ENCODE measurements around the gene ADAM10.
"Not testable (repeated sequence)": the region's sequence is repeated elsewhere in the genome, so short reads cannot be mapped to it uniquely, and the experiment has no call there.

The ADAM10 gene

DNA sequence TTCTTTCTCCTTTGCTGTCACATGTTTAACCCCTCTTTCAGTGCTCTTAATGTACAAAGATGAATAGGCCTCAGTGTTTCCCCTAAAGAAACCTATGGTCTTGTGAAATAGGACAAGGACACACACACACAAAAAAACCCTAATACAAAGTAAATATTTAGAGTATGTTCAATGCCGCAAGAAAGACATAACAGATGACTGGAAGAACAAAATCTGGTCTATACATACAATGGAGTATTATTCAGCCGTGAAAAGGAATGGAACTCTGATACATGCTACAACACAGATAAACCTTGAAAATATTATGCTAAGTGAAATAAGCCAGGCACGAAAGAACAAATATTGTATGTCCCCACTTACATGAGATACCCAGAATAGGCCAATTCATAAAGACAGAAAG is 123.1 kb downstream of the ADAM10 start:
- H3K27me3 ChIP-seq (ENCODE audit: control insufficient read depth, insufficient read depth, low read length), result no peaks in the 10 kb centered on the region
- H3K4me1 ChIP-seq (ENCODE audit: control insufficient read depth, low read depth, low read length), result peaks cover 4% of the 10 kb centered on the region
- no peak overlapping the region for H3K27ac ChIP-seq (ENCODE audit: low read length)
- no peak overlapping the region for H3K9ac ChIP-seq (ENCODE audit: low read length)
- H3K4me3 ChIP-seq (ENCODE audit: low read length), result no peak overlapping the region
- no peaks in the 10 kb centered on the region for H3K9me3 ChIP-seq (ENCODE audit: control insufficient read depth, low read depth, low read length)
- H3K36me3 ChIP-seq (ENCODE audit: control insufficient read depth, low read depth, low read length), result peaks cover 27% of the 10 kb centered on the region

DNA sequence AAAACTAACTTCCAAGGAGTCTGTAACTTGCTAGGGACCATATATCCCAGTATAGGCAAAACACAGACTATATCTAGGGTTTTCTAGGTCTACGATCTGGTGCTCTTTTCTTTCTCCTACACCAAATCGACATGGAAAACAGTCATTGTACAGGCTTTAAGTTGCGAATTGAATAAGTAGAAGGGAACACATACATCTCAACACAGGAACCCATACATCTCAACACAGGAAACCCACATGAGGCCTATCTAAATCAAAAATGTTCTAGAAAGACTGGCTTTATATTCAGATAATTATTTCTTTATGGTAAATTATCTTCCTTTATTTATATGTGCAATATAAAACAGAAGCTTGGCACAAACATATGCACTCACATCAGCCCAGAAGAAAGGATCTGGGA is 126.6 kb downstream of the ADAM10 start:
- peaks cover 24% of the 10 kb centered on the region for H3K36me3 ChIP-seq (ENCODE audit: control insufficient read depth, low read depth, low read length)
- H3K27ac ChIP-seq (ENCODE audit: low read length), result no peak overlapping the region

DNA sequence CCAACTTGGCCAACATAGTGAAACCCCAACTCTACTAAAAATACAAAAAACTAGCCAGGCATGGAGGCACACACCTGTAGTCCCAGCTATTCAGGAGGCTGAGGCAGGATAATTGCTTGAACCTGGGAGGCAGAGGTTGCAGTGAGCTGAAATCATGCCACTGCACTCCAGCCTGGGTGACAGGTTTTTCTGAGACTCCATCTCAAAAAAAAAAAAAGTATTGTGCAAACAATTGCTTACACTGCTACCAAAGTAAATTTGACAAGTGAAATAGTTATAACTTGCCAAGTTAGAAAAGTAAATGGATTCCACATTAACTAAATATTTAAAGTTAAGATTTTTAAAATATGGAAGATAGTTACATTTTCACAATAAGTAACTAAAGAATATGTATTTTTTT is 129.2 kb downstream of the ADAM10 start:
- H3K27me3 ChIP-seq (ENCODE audit: control insufficient read depth, insufficient read depth, low read length); H3K9ac ChIP-seq (ENCODE audit: low read length); H3K36me3 ChIP-seq (ENCODE audit: control insufficient read depth, low read depth, low read length); H3K27ac ChIP-seq (ENCODE audit: low read length); H3K4me1 ChIP-seq (ENCODE audit: control insufficient read depth, low read depth, low read length); H3K9me3 ChIP-seq (ENCODE audit: control insufficient read depth, low read depth, low read length); H3K4me3 ChIP-seq (ENCODE audit: low read length): not testable (repeated sequence)

More for the DNA sequence above, 126.6 kb downstream of the ADAM10 start:
- Histone ChIP-seq H3K4me1 (ENCODE audit: control insufficient read depth, low read depth, low read length) (peaks cover 5% of the 10 kb centered on the region), H3K4me3 (ENCODE audit: low read length) (no peak overlapping the region), H3K27me3 (ENCODE audit: control insufficient read depth, insufficient read depth, low read length) (no peaks in the 10 kb centered on the region), H3K9me3 (ENCODE audit: control insufficient read depth, low read depth, low read length) (no peaks in the 10 kb centered on the region), H3K9ac (ENCODE audit: low read length) (no peak overlapping the region)

DNA sequence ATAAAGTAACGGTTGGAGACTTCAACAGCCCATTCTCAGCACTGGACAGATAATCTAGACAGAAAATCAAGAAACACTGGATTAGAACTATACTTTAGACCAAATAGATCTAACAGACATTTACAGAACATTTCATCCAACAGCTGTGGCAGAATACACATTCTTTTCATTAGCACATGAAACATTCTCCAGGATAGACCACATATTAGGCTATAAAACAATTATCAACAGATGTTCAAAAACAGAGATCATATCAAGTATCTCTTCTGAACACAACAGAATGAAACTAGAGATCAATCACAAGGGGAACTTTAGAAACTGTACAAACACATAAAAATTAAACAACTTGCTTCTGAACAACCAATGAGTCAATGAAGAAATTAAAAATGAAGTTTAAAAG is 133.3 kb downstream of the ADAM10 start:
- H3K27ac ChIP-seq (ENCODE audit: low read length), result no peak overlapping the region
- H3K4me1 ChIP-seq (ENCODE audit: control insufficient read depth, low read depth, low read length), result no peaks in the 10 kb centered on the region
- no peaks in the 10 kb centered on the region for H3K27me3 ChIP-seq (ENCODE audit: control insufficient read depth, insufficient read depth, low read length)
- H3K4me3 ChIP-seq (ENCODE audit: low read length), result no peak overlapping the region
- no peaks in the 10 kb centered on the region for H3K36me3 ChIP-seq (ENCODE audit: control insufficient read depth, low read depth, low read length)
- H3K9ac ChIP-seq (ENCODE audit: low read length), result no peak overlapping the region
- no peaks in the 10 kb centered on the region for H3K9me3 ChIP-seq (ENCODE audit: control insufficient read depth, low read depth, low read length)

DNA sequence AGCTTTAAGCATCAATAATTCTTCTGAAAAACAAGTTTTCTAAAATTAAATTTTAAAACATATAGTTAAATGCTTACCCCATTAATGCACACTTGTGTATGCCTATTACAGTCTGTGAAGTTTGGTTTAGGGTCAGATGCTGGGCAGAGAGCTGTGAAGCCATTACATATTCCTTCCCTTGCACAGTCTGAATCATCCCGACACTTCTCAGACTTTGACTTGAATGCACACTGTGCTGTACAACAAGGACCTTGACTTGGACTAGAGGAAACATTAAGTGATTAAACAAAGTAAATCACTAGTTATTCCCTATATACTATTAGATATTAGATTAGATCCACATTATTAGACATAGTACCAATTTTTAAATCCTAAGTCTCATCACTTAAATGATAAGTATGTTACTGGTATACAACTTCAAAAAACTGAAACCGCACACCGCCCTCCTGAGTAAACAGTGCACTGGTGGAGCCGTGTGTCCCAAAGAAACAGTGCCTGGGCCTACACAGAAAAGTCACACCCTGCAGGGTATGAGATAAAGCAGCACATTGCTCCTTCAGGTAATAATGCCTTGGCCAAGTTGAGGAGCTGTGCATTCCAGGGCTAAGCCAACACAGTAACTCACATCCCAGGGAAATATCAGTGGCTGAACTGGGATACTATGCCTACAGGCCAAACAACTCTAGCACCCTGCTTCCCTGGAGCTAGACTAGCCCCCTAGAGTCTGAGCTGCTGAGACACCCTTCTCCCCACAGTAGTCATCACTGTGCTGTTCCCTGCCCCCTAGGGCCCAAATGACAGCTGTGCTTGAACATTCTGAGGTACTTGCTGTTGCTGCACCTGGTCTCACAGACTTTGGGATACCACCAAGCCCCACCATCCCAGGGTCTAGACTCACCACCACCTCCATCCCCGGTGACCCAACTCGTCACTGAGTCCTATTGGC is 137.5 kb downstream of the ADAM10 start:
- no peak overlapping the region for H3K27ac ChIP-seq (ENCODE audit: low read length)

DNA sequence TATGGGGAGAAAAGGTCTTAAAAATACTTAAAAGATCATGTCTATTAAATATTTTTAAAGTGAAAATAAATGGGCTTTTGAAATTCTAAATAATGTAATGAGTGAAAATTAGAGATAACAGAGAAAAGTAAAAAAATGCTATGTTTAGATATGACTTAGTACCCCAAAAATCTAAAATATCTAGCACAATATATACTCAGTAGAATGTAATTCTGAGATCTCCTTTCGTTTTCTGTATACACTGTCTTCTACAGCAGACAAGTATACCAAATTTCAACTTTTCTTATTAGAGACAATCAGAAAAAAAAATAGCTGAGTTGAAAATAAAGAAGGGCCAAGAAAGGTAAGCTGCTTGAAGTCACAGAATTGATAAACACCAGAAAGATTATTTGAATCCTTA is 140.8 kb downstream of the ADAM10 start:
- H3K27ac ChIP-seq (ENCODE audit: low read length), result no peak overlapping the region
- H3K27me3 ChIP-seq (ENCODE audit: control insufficient read depth, insufficient read depth, low read length), result no peaks in the 10 kb centered on the region
- no peak overlapping the region for H3K9ac ChIP-seq (ENCODE audit: low read length)
- no peak overlapping the region for H3K4me3 ChIP-seq (ENCODE audit: low read length)
- peaks cover 20% of the 10 kb centered on the region for H3K36me3 ChIP-seq (ENCODE audit: control insufficient read depth, low read depth, low read length)
- peaks cover 6% of the 10 kb centered on the region for H3K4me1 ChIP-seq (ENCODE audit: control insufficient read depth, low read depth, low read length)
- H3K9me3 ChIP-seq (ENCODE audit: control insufficient read depth, low read depth, low read length), result no peaks in the 10 kb centered on the region

More for the DNA sequence above, 137.5 kb downstream of the ADAM10 start:
- Histone ChIP-seq H3K9me3 (ENCODE audit: control insufficient read depth, low read depth, low read length) (no peaks in the 10 kb centered on the region), H3K36me3 (ENCODE audit: control insufficient read depth, low read depth, low read length) (peaks cover 13% of the 10 kb centered on the region), H3K4me3 (ENCODE audit: low read length) (no peak overlapping the region), H3K27me3 (ENCODE audit: control insufficient read depth, insufficient read depth, low read length) (no peaks in the 10 kb centered on the region), H3K4me1 (ENCODE audit: control insufficient read depth, low read depth, low read length) (no peaks in the 10 kb centered on the region), H3K9ac (ENCODE audit: low read length) (no peak overlapping the region)

DNA sequence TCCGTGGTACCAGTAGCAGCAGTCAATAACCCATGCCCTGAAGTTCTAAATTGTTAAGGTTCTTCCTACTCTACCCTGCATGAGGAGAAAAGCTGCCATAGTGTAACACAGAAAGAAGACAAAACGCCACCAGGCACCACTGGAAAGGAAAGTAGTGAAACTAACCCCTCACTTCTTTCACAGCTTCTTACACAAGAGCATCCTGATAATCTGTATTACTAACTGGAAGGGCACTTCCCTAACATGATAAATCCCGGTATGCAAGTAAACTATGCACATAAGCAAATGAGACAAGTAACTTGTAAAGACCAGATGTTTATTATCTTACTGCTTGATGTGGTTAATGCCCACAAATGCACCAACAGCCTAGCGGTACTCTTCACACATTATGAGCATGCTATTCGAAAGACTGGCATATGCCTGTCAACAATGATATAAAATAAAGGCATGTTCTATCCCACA is 141.3 kb downstream of the ADAM10 start:
- Histone ChIP-seq H3K9ac (ENCODE audit: low read length) (no peak overlapping the region), H3K9me3 (ENCODE audit: control insufficient read depth, low read depth, low read length) (no peaks in the 10 kb centered on the region), H3K36me3 (ENCODE audit: control insufficient read depth, low read depth, low read length) (peaks cover 20% of the 10 kb centered on the region), H3K27ac (ENCODE audit: low read length) (no peak overlapping the region), H3K4me3 (ENCODE audit: low read length) (no peak overlapping the region), H3K4me1 (ENCODE audit: control insufficient read depth, low read depth, low read length) (peaks cover 6% of the 10 kb centered on the region), H3K27me3 (ENCODE audit: control insufficient read depth, insufficient read depth, low read length) (no peaks in the 10 kb centered on the region)

DNA sequence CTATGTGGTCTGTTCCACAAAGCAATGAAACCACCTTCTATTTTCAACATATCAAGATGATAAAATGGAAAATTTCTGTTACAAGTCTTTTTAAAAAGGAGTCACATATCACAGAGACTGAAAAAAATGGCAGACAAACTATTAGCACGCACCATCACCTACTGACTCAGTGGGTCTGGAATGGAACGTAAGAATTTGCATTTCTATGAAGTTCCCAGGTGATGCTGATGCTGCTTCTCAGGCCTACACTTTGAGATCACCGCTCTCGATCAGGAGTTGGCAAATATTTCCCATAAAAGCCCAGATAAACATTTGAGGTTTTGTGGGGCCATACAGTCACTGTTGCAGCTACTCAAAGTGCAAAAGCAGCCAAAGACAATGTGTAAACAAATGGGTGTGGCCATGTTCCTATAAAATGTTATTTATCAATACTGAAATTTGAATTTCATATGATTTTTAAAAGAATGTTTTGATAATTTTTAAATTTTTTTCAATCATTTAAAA is 142.9 kb downstream of the ADAM10 start:
- no peaks in the 10 kb centered on the region for H3K9me3 ChIP-seq (ENCODE audit: control insufficient read depth, low read depth, low read length)
- no peak overlapping the region for H3K4me3 ChIP-seq (ENCODE audit: low read length)
- no peaks in the 10 kb centered on the region for H3K27me3 ChIP-seq (ENCODE audit: control insufficient read depth, insufficient read depth, low read length)
- no peak overlapping the region for H3K27ac ChIP-seq (ENCODE audit: low read length)
- no peak overlapping the region for H3K9ac ChIP-seq (ENCODE audit: low read length)
- peaks cover 23% of the 10 kb centered on the region for H3K36me3 ChIP-seq (ENCODE audit: control insufficient read depth, low read depth, low read length)
- H3K4me1 ChIP-seq (ENCODE audit: control insufficient read depth, low read depth, low read length), result peaks cover 6% of the 10 kb centered on the region

DNA sequence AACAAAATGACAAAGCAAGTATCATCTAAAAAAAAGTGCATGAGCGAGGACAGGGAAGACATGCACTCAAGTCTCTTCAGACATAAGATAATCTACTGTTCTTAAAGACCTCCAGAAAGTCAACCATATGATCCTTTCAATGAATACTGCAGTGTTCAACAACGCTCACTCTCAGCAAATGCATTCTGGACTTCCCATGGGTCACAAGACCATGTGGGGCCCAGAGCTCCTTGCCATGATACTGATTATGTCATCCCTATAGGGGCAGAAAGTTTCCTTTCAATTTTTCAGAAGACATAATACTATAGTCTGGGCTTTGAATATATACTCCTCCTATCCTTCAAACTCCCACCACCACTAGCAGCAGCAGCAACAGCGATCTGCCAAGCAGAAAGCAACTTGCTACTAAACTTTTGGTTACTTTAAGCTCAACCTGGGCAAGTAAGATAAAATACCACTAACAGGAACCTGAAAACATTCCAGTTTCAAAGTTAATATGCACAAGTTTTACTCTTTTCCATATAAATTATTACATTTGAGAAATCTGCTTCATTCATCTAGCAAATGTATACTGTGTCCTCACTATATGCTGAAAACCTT is 143.5 kb downstream of the ADAM10 start:
- Histone ChIP-seq H3K36me3 (ENCODE audit: control insufficient read depth, low read depth, low read length) (peaks cover 23% of the 10 kb centered on the region), H3K4me1 (ENCODE audit: control insufficient read depth, low read depth, low read length) (peaks cover 6% of the 10 kb centered on the region), H3K9me3 (ENCODE audit: control insufficient read depth, low read depth, low read length) (no peaks in the 10 kb centered on the region), H3K27ac (ENCODE audit: low read length) (no peak overlapping the region), H3K4me3 (ENCODE audit: low read length) (no peak overlapping the region), H3K9ac (ENCODE audit: low read length) (no peak overlapping the region), H3K27me3 (ENCODE audit: control insufficient read depth, insufficient read depth, low read length) (no peaks in the 10 kb centered on the region)

DNA sequence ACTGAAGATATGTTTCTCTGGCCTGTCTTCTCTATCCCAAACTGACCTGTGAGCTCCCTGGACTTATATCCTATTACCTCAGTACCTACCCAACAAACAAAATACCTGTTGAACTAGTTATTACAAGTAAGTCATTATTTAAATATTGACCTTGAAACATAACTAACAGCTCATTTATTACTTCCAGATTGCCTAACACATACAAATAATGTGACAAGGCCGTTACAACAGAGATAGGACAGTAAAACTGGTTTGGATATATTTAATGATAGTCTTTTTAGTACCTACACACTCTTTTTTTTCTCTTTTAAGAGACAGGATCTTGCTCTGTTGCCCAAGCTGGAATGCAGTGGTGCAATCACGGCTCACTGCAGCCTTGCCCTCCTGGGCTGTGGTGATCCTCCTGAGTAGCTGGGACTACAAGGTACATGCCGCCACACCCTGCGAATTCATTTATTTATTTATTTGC is 145.0 kb downstream of the ADAM10 start:
- peaks cover 12% of the 10 kb centered on the region for H3K36me3 ChIP-seq (ENCODE audit: control insufficient read depth, low read depth, low read length)
- H3K9ac ChIP-seq (ENCODE audit: low read length), result no peak overlapping the region
- H3K27ac ChIP-seq (ENCODE audit: low read length), result no peak overlapping the region
- no peaks in the 10 kb centered on the region for H3K9me3 ChIP-seq (ENCODE audit: control insufficient read depth, low read depth, low read length)
- H3K4me1 ChIP-seq (ENCODE audit: control insufficient read depth, low read depth, low read length), result peaks cover 6% of the 10 kb centered on the region
- no peaks in the 10 kb centered on the region for H3K27me3 ChIP-seq (ENCODE audit: control insufficient read depth, insufficient read depth, low read length)
- H3K4me3 ChIP-seq (ENCODE audit: low read length), result no peak overlapping the region

DNA sequence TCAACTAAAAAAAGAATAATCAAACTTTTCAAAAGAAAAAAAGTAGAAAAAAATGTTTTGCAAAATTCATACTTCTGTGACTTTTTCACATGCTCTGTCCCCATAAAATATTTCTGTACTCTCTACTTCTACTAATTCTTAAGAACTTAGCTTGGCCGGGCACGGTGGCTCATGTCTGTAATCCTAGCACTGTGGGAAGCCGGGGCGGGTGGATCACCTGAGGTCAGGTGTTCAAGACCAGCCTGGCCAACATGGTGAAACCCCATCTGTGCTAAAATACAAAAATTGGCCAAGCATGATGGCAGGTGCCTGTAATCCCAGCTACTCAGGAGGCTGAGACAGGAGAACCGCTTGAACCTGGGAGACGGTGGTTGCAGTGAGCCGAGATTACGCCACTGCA is 145.6 kb downstream of the ADAM10 start:
- not testable (repeated sequence) for H3K9me3 ChIP-seq (ENCODE audit: control insufficient read depth, low read depth, low read length); H3K27ac ChIP-seq (ENCODE audit: low read length); H3K36me3 ChIP-seq (ENCODE audit: control insufficient read depth, low read depth, low read length); H3K4me1 ChIP-seq (ENCODE audit: control insufficient read depth, low read depth, low read length); H3K27me3 ChIP-seq (ENCODE audit: control insufficient read depth, insufficient read depth, low read length); H3K4me3 ChIP-seq (ENCODE audit: low read length); H3K9ac ChIP-seq (ENCODE audit: low read length)
